ENCODE results near the gene DTX3. TPM values are rescaled to one million over a fixed set of nuclear protein-coding genes. Genes with fewer than 3 reads are reported as not detected.
A peak's percentile ranks its signal among the peaks of the same experiment; 100 is the strongest.

The DTX3 gene
- total and polyA plus RNA-seq, 2 of the 13 experiments (the other 11 are each of a cell fraction or from before 2014, with no cell fraction given): 9.0 to 27.2 TPM

DNA sequence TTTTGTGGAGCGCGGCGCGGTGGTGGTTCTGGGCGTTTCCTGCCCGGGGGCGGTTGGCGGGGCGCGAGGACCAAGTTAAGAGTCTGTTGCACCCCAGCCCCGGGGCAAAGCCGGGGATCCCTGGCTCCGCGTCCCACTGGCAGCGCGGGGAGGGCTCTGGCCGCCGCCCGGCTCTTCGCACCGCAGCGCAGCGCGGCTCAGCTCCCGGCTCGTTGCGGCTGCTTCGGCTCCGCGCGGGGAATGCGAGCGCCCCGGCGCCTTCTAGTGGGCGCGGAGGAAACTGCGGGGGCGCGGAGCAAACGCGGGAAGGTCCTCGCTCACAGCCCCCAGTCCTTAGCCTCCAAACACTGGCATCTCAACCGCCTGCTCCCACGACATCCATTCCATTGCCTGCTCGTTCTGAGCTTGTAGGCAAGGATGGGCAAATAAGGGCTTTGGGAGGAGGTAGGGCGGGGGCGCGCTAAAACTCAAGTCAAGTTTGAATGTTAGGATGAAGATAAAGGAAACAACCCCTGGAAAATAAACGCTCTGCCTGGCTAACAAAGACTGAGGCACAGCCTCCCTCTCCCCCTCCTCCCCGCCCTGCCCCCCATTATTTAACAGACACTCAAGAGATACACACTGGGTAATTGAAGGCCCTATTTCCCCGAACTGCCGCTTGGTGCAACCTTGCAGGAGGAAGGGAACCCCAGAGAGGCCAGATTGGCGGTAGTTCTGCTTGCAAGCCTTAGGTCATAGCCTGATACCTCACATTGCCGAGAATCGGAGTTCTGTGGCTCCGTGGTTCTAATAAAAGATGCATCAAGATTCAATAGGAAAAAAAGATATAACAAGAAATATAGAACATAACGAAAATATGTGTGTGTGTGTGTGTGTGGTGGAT lies 28.6 kb downstream of the DTX3 start, which contains the start of gene B4GALNT1 (continued):
- no peak for TF ChIP-seq ZNF567 (CRISPR knock-in tag; IDR thresholded peaks at IDR 0.05; ENCODE audit: borderline replicate concordance)
- no peak for TF ChIP-seq SMAD9 (CRISPR knock-in tag; IDR thresholded peaks at IDR 0.05)
- TF ChIP-seq, protein P1, sequence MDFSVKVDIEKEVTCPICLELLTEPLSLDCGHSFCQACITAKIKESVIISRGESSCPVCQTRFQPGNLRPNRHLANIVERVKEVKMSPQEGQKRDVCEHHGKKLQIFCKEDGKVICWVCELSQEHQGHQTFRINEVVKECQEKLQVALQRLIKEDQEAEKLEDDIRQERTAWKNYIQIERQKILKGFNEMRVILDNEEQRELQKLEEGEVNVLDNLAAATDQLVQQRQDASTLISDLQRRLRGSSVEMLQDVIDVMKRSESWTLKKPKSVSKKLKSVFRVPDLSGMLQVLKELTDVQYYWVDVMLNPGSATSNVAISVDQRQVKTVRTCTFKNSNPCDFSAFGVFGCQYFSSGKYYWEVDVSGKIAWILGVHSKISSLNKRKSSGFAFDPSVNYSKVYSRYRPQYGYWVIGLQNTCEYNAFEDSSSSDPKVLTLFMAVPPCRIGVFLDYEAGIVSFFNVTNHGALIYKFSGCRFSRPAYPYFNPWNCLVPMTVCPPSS (IDR thresholded peaks at IDR 0.05): no peak
- TF ChIP-seq, protein P2, sequence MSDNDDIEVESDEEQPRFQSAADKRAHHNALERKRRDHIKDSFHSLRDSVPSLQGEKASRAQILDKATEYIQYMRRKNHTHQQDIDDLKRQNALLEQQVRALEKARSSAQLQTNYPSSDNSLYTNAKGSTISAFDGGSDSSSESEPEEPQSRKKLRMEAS (IDR thresholded peaks at IDR 0.05): peak; percentile 88
- TF ChIP-seq ARNT2 (CRISPR knock-in tag; IDR thresholded peaks at IDR 0.05; ENCODE audit: low read depth): peak; percentile 45; the same call in 1 of the 2 replicates
- TF ChIP-seq ZNF768 (CRISPR knock-in tag; IDR thresholded peaks at IDR 0.05): peak; percentile 55; the same call in 1 of the 2 replicates
- no peak for TF ChIP-seq MIXL1 (CRISPR knock-in tag; IDR thresholded peaks at IDR 0.05)
- TF ChIP-seq ZNF337 (CRISPR knock-in tag; IDR thresholded peaks at IDR 0.05; ENCODE audit: borderline replicate concordance, low read depth): no peak
- TF ChIP-seq KLF6 (CRISPR knock-in tag; IDR thresholded peaks at IDR 0.05): peak; percentile 36; the same call in 1 of the 2 replicates
- TF ChIP-seq RNF2 (conservative IDR thresholded peaks at IDR 0.05; ENCODE audit: low read depth): peak; percentile 79; the same call in 1 of the 2 replicates
- TF ChIP-seq, protein P3, sequence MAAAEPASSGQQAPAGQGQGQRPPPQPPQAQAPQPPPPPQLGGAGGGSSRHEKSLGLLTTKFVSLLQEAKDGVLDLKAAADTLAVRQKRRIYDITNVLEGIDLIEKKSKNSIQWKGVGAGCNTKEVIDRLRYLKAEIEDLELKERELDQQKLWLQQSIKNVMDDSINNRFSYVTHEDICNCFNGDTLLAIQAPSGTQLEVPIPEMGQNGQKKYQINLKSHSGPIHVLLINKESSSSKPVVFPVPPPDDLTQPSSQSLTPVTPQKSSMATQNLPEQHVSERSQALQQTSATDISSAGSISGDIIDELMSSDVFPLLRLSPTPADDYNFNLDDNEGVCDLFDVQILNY (CRISPR knock-in tag; conservative IDR thresholded peaks at IDR 0.05): 0 out of 2 replicates have a peak, but pooled peaks have one; percentile 39
- TF ChIP-seq GATAD2A (CRISPR knock-in tag; IDR thresholded peaks at IDR 0.05): 0 out of 2 replicates have a peak, but pooled peaks have one; percentile 21
- peak; percentile 50; the same call in 1 of the 2 replicates for TF ChIP-seq POLR2G (IDR thresholded peaks at IDR 0.05; ENCODE audit: low read depth, low read length)
- peak; percentile 33; the same call in 1 of the 2 replicates for TF ChIP-seq GATAD1 (CRISPR knock-in tag; IDR thresholded peaks at IDR 0.05)
- TF ChIP-seq ZNF264 (CRISPR knock-in tag; IDR thresholded peaks at IDR 0.05): no peak
- TF ChIP-seq, protein P4, sequence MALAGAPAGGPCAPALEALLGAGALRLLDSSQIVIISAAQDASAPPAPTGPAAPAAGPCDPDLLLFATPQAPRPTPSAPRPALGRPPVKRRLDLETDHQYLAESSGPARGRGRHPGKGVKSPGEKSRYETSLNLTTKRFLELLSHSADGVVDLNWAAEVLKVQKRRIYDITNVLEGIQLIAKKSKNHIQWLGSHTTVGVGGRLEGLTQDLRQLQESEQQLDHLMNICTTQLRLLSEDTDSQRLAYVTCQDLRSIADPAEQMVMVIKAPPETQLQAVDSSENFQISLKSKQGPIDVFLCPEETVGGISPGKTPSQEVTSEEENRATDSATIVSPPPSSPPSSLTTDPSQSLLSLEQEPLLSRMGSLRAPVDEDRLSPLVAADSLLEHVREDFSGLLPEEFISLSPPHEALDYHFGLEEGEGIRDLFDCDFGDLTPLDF (CRISPR knock-in tag; IDR thresholded peaks at IDR 0.05): peak; percentile 52; the same call in 1 of the 2 replicates
- TF ChIP-seq ZNF772 (CRISPR knock-in tag; IDR thresholded peaks at IDR 0.05): no peak
- peak; percentile 75; the same call in 1 of the 2 replicates for TF ChIP-seq NCOA1 (CRISPR knock-in tag; IDR thresholded peaks at IDR 0.05)
- TF ChIP-seq CBFB (CRISPR knock-in tag; IDR thresholded peaks at IDR 0.05): peak; percentile 66; the same call in 1 of the 2 replicates
- peak; percentile 87; the same call in 1 of the 2 replicates for TF ChIP-seq ZNF607 (CRISPR knock-in tag; IDR thresholded peaks at IDR 0.05; ENCODE audit: borderline replicate concordance)
- 0 out of 2 replicates have a peak, but pooled peaks have one; percentile 57 for TF ChIP-seq NFATC3 (CRISPR knock-in tag; IDR thresholded peaks at IDR 0.05)
- TF ChIP-seq ZNF615 (CRISPR knock-in tag; IDR thresholded peaks at IDR 0.05; ENCODE audit: borderline replicate concordance): no peak
- TF ChIP-seq MYC (CRISPR knock-in tag; IDR thresholded peaks at IDR 0.05; ENCODE audit: borderline replicate concordance): peak; percentile 65; the same call in 1 of the 2 replicates
- TF ChIP-seq HNRNPK (IDR thresholded peaks at IDR 0.05; ENCODE audit: low read depth, low read length, poor library complexity, severe bottlenecking): no peak
- TF ChIP-seq, protein P5, sequence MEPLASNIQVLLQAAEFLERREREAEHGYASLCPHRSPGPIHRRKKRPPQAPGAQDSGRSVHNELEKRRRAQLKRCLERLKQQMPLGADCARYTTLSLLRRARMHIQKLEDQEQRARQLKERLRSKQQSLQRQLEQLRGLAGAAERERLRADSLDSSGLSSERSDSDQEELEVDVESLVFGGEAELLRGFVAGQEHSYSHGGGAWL (CRISPR knock-in tag; IDR thresholded peaks at IDR 0.05): peak; percentile 55; the same call in 1 of the 2 replicates
- TF ChIP-seq PHF21A (CRISPR knock-in tag; IDR thresholded peaks at IDR 0.05): peak; percentile 51; the same call in 1 of the 2 replicates

Data from HepG2 (cell line).